ENCODE results near the gene ARHGAP27.
"Not testable (repeated sequence)": the region's sequence is repeated elsewhere in the genome, so short reads cannot be mapped to it uniquely, and the experiment has no call there.

The ARHGAP27 gene

DNA sequence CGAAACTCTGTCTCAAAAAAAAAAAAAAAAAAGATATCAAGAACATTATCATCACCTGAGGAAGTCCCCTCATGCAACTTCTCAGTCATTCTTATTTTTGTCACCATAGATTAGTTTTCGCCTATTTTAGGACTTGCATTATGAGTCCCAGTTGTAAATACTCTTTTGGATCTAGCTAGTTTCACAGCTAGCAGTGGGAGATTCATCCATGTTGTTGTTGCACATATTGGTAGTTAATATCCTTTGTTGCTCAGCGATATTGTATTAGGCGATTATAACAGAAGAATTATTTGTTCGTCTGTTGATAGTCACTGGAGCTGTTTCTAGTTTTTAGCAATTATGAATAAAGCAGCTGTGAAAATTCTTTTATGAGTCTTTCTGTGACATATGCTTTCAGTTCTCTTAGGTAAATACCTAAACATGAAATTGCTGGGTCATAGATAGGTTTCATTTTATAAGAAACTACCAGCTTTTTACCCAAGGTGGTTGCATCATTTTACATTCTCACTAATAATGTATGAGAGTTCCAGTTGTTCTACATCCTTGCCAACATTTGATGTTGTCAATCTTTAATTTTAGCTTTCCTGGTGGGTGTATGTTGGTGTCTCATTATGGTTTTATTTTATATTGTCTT is 75.2 kb downstream of the ARHGAP27 start:
- DNase-seq: no peak

DNA sequence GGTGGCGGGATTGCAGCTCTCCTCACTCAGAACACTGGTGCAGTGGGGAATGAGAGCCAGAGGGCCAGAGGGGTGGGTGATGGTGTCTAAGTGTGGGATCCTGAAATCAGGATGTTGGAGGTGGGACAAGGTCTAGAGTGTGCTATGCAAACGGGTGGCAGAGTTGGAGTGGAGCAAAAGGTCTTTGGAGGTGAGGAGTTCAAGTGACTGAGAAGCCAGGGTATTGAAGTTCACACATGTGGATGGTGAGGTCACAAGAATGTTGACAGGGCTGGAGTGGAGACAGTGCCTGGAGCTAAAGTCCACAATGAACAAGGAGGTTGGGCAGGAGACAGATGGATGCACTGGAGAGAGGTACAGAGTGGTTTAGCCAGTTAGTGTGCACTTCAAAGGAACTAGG is 77.6 kb downstream of the ARHGAP27 start:
- no peak for DNase-seq

DNA sequence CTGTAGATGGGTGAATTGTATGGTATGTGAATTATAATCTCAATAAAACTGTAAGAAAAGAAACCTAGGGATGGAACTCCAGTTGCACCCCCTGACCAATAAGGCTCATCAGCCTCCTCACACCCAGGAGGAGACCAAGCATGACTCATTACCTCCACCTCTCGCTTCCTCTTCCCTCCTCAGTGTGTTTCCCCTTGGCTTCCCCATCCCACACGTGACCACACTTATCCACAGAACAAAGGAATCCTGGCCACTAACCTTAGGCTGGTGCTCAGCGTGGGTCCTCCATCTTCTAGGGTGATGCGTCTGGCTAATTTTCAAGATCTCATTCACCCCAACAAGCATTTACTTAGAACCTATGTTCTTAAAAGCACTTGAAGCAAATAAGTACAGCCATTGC is 79.6 kb downstream of the ARHGAP27 start:
- no peak for DNase-seq

DNA sequence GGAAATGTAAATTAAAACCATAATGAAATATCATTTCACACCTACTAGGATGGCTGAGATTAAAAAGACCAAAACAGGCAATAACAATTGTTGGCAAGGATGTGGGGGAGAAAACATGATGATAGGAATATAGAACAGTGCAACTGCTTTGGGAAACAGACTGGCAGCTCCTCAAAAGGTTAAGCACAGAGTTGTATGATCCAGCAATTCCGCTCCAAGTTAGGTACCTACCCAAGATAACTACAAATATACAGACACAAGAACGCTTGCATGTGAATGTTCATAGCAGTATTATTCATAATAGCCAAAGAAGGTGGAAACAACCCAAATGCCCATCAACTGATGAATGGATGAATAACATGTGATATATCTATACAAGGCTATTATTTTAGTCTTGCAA is 80.8 kb downstream of the ARHGAP27 start:
- no peak for DNase-seq

DNA sequence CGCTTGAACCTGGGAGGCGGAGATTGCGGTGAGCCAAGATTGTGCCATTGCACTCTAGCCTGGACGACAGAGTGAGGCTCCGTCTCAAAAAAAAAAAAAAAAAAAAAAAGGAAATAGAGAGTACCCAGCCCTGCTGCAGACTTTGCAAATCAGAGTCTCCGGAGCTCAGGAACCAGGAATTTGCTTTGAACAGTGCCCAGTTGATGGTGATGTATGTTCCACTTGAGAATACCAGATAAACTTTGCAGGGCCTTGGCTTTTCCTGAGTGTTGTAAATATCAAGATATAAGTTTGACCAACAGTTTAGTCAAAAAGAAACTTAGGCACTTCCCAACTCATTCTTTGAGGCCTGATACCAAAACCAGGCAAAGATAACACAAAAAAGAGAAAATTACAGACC is 85.2 kb downstream of the ARHGAP27 start:
- DNase-seq: no peak

DNA sequence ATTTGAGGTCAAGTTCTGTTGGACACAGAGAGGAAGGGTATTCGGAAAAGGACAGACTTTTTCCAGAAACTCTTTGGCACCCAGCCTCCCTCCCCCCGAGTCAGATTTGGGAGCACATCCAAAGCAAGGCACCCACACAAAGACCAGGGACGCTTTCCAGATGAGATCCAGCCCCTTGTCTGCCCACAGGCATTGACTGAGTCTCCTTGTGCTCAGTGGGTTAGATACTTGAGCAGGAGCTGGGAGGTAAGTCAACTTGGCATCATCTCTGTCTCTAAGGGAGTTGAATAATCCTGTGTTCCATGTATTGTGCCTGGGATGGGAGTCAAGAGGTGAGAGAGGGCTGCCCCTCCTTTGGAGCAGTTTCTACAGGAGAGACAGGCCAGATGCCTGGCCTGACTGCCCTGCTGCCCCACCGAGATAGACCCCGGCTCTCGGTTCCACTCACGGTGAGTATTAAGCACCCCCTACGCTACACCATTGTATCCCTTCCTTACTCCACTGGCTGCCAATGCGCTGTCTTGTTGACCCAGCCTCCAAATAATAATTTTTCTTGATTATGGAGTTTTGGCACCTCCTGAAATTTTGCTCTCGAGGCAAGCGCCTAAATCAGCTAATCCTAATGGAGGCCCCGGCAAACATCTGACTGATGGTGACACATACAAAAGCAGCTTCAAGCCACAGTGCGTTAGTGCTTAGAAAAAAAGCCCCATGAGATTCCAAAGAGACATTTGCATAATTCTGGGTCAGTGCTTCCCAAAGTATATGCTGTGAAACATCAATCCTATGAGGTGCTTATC is 86.3 kb downstream of the ARHGAP27 start:
- DNase-seq: no peak

DNA sequence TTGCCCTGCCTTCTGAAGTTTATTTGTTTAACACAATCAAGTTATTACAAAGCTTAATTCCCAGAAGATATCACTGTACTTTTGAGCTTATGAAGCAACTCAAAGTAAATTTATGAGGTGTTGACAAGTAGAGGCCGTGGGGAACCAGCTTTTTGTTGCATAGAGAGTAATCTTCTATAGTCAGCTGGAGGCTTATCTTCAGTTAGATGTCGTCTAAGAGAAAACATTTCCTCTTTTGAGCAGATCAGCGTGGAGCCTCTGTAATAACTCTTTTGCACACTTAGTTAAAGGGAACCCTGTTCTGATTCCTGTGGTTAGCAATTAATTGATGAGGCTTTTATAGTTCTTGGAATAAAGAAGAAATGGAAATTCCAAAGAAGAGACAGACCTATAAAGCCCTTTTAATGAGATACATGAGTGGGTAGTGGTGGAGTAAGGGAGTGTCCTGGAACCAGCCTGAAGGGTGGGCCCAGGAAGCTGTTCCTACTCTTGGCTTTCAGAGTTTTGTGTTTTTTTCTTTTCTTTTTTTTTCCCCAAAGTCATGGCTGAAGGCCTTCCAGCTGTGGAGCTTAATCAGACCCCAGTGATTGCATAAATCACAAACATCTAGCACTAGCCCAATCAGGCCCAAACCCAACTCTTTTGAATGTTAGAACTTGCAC is 87.0 kb downstream of the ARHGAP27 start:
- DNase-seq: no peak

DNA sequence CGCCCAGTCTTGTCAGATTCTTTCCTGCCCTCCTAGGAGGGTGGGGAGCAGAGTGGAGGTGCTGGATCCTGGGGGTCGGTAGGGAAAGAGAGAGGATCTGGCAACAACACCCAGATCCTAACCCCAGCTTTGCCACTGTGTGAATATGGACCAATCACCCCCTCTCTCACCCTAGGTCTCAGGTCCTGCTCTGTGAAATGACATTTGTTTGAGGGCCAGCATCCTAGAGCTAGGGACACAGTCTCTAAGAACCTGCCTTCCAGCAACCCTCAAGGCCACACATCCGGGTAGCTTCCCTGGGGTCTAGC is 87.5 kb downstream of the ARHGAP27 start:
- DNase-seq: no peak

DNA sequence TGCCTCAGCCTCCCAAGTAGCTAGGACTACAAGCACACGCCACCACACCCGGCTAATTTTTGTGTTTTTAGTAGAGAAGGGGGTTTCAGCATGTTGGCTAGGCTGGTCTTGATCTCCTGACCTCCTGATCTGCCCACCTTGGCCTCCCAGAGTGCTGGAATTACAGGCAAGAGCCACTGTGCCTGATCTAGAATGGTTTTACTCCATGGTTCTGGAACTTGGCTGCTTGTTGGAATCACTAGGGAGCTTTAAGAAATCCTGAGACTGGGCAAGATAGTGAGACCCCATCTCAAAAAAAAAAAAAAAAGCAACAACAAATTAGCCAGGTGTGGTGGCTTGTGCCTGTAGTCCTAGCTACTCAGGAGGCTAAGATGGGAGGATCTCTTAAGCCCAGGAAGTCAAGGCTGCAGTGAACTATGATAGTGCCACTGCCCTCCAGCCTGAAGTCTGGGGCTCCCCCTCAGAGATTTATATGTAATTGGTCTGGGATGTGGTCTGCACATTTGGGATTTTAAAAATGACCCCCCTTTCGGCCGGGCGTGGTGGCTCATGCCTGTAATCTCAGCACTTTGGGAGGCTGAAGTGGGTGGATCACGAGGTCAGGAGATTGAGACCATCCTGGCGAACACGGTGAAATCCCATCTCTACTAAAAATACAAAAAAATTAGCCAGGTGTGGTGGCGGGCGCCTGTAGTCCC is 88.6 kb downstream of the ARHGAP27 start:
- not testable (repeated sequence) for DNase-seq
